EL (cell line): ENCODE data around the gene MGAT4A.

Experiments used
- DNase-seq: peaks from one replicate; pipeline ENCODE4 v3.0.0-alpha.2; 2016

The MGAT4A gene

DNA sequence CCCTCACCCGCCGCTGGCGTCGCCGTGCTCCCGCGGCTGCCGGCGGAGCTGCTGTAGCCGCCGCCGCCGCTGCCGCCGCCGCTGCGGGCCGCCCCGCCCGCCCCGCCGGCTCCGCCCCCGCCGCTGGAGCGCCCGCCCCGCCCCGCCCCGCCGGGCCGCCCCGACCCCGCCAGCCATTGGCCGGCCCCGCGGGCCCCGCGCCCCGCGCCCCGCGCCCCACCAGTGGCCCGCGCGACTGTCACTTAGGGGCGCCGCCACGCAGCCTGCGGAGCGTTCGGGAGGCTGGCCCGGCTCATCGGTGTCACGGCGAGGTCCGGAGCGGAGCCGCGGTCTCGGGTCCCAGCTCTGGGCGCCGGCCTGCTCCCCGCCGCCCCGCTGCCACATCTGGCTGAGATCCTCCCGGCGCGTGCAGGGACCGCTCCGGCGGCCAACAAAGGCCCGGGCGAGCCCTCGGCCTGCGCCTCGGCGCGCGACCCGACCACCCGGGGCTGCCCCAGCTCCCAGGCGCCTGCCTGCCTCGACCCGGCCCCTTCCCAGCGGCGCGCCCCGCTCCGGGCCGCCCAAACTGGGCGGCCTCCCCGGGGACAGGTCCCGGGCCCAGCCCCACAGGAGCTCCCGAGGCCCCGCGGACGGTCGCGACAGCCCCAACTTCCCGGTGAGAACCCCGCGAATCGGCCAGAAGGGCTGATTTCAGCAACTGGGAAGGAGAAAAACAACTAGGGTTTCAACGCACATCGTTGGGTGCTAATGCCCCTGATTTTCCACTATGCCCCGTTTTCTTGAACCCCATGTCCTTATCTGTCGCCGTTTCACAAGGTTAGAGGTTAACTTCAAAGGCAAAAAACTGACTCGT is at the start of gene MGAT4A:
Gene MGAT4A (minus strand): TSS at position 92 of the 853 bp plus-strand sequence. CDS start 4,800 bp downstream, outside the sequence.
- peak; percentile 21 for DNase-seq

GRCh38 chr2:98778741-98779483 is 48.0 kb upstream of the MGAT4A start:
- DNase-seq = no peak

GRCh38 chr2:98778151-98778550 is 47.2 kb upstream of the MGAT4A start:
- no peak for DNase-seq

- no peak for DNase-seq
Measured at GRCh38 chr2:98777710-98778109, 46.8 kb upstream of the MGAT4A start.

DNA sequence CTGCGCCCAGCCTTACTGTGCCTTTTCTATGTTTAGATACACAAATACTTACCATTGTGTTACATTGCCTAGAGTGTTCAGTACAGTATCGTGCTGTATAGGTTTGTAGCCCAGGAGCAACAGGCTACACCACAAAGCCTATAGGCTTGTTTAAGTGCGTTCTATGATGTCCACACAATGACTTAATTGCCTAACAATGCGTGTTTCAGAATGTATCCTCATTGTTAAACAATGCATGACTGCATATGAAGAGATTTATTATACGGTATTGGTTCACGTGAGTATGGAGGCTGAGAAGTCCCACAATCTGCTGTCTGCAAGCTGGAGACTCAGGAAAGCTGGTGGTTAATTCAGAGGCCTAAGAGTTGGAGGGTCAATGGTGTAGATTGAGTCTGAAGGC is 46.1 kb upstream of the MGAT4A start:
- DNase-seq = peak; percentile 16

GRCh38 chr2:98776136-98776535 is 45.2 kb upstream of the MGAT4A start:
- no peak for DNase-seq

DNA sequence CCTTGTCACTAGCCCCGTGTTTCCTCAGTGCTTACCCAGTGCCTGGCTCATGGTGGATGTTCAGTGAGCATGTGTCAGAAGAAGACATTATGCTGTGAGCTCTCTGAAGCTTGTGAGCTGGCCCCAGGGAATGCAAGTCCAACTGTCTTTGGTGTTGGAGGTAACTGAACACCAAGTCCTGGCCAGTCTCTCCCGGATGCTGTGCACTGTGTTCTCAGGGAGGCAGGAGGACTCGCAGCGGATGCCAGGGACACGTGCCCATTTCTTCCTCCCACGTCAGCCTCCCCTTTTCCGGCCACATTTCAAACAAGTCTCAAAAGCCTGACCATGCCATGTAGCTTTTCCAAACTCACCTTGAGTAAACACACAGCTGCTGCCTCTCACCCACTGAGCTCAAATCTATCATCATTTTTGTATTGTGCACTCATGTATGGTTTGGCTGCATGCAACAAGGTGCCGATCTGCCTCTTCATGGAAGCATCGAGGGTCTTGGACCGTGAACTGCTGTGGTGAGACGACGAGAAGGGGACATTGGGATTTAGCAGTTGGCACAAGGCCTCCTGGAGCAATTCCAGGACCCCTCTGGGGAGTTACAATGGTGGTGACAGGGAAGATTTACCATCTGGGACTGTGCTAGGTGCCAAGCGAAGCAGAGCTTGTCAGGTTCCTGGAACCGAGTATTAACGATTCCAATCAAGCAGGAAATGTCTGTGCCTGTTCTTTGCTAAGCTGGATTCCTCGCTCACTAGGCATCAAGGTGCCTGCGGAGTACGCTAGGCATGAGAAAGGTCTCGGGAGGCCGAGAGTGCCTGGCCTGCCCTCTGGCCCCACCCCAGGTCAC is 44.4 kb upstream of the MGAT4A start:
- DNase-seq = no peak

DNA sequence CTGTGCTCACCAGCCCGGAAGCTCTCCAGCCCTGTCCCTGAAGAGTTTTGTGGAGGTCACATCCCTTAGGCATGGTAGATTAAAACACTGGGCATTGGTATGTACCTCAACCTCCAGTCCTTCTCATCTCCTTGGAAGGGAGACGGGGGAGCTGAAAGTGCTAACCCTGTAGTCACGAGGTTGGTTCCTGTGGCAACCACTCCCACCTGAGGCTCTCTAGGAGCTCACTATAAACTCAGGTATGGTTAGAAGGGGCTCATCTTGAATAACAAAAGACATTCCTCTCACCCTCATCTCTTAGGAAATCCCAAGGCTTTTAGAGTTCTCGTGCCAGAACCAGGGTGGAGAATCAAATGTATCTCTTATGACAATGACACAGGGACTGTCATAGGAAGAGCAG is 43.0 kb upstream of the MGAT4A start:
- no peak for DNase-seq

GRCh38 chr2:98773169-98773568 is 42.2 kb upstream of the MGAT4A start:
- DNase-seq = no peak

DNA sequence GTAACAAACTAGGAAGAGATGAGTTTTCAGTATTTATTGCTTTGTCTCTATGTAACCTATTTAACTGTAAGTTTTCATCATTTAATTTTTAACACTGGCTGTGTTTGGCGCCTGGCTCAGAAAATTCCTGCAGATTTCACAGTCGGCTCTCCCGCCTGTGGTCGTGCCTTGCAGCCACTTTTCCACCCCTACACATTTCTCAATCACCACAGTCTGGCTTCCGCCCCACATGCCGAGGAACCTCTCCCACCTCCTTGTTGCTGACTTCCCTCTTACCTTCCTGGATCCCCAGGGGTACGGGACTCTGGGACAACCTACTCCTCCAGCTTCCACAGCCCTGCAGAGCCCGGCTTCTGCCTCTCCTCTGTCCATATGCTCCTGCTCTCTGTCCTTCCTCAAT is 41.6 kb upstream of the MGAT4A start:
- no peak for DNase-seq

- DNase-seq = no peak
Measured at GRCh38 chr2:98771721-98772524, 41.0 kb upstream of the MGAT4A start.

DNA sequence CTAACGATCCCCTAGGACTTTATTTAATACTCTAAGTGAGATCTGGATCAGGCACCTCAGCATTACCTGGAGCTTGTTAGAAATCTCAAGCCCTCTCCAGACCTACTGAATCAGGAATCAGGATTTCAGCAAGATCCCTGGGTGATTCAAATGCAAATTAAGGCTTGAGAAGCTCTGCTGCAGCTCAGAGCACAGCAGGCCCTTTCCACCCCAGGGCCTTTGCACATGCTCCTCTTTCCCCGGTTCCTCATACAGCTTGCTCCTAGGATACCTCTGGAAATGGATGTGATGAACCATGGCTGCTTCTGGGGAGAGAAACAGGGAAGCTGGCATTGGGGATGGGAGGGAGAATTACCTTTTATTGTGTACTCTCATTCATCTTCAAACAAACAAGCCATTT is 40.3 kb upstream of the MGAT4A start:
- no peak for DNase-seq

GRCh38 chr2:98769784-98770183 is 38.9 kb upstream of the MGAT4A start:
- no peak for DNase-seq

- DNase-seq = no peak
Measured at GRCh38 chr2:98769114-98769476, 38.2 kb upstream of the MGAT4A start.

DNA sequence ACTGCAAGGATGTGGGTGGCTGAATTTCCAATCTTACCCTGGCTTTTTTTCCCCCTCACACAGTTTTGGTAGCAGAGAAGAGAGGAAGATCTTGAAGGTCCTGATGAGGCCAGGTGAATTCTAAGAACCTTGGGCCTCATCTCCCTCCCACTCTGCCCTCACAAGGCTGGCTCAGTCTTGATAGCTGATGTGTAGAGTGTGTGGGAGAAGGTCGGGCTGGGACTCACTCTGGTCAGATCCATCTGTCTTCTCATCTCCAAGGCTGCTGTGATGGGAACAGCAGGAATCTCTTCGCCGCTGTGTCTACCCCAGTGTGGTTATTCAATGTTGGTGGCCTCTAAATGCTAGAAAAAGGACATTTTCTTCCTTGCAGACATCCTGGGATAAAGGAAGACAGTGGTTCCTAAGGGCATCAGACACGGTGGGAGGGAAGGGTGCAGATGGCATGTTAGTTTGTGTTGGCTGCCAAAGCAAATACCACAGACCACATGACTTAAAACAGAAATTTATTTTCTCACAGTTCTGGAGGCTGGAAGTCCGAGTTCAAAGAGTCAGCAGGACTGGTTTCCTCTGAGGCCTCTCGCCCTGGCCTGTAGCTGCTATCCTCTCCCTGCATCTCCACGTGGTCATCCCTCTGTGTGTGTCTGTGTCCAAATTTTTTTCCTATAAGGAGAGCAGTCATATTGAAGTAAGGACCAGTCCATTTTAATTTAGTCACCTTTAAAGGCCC is 37.6 kb upstream of the MGAT4A start:
- DNase-seq = peak; percentile 45

GRCh38 chr2:98764499-98764898 is 33.6 kb upstream of the MGAT4A start:
- no peak for DNase-seq

GRCh38 chr2:98763209-98763951 is 32.4 kb upstream of the MGAT4A start:
- DNase-seq = no peak

GRCh38 chr2:98761909-98762308 is 31.0 kb upstream of the MGAT4A start:
- no peak for DNase-seq

GRCh38 chr2:98761267-98761781 is 30.4 kb upstream of the MGAT4A start:
- DNase-seq = no peak

DNA sequence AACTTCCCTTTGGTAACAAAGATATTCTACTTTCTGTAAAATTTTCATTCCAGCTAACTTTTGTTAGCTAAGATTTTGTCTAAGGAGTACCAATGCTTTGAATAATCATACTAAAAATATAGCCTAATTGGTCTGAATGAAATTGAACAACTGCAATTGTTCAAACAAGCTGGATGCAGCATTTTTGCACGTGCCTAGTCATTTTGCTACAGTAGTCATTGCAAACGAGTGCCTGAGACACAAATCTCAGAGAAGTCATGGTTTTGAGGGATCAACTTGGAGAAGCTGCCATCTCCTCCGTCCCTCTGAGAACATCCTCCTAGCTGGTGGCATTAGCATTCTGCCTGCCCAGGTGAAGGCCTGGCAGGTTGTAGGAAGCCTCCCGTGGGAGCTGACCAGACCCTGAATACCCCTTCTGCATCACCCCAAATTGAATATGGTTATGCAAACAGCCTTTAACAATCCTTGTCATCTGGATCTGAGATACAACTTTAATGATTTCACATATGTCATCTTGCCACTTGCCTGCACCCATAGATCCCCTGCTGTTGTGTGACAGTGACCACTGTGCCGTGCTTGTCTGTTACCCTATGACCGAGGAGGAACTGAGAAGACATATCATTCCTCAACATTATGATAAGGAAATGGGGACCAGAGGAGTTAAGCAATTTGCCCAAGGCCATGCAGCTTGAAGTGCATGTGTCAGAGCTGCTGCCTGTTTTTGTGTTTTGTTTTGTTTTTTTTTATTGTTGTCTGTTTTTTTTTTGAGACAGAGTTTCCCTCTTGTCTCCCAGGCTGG is 29.1 kb upstream of the MGAT4A start:
- DNase-seq = no peak
